Ishikawa (cell line): Measurements from ENCODE around the gene UGT1A8.
"Not testable (repeated sequence)": the region's sequence is repeated elsewhere in the genome, so short reads cannot be mapped to it uniquely, and the experiment has no call there.

Source experiments
- CEBPB ChIP-seq: IDR thresholded peaks from 2 replicates; pipeline ENCODE4 v1.6.1; 2012
- CREB1 ChIP-seq: IDR thresholded peaks from 2 replicates; pipeline ENCODE4 v1.6.1; 2012; ENCODE audit warnings: low read depth
- EGR1 ChIP-seq: IDR thresholded peaks from 2 replicates; pipeline ENCODE4 v1.6.1; 2012
- EP300 ChIP-seq: IDR thresholded peaks from 2 replicates; pipeline ENCODE4 v1.6.1; 2012; ENCODE audit warnings: borderline replicate concordance
- FOXM1 ChIP-seq: IDR thresholded peaks from 2 replicates; pipeline ENCODE4 v1.6.1; 2012; ENCODE audit warnings: low read depth, borderline replicate concordance
- NFIC ChIP-seq: IDR thresholded peaks from 2 replicates; pipeline ENCODE4 v1.6.1; 2012
- RAD21 ChIP-seq: IDR thresholded peaks from 2 replicates; pipeline ENCODE4 v1.6.1; 2012; ENCODE audit warnings: low read depth
- TAF1 ChIP-seq: IDR thresholded peaks from 2 replicates; pipeline ENCODE4 v1.6.1; 2012; ENCODE audit warnings: low read depth, mild to moderate bottlenecking
- TCF12 ChIP-seq: IDR thresholded peaks from 2 replicates; pipeline ENCODE4 v1.6.1; 2012; ENCODE audit warnings: low read depth
- TEAD4 ChIP-seq: IDR thresholded peaks from 2 replicates; pipeline ENCODE4 v1.6.1; 2012
- YY1 ChIP-seq: IDR thresholded peaks from 2 replicates; pipeline ENCODE4 v1.6.1; 2012; ENCODE audit warnings: low read depth
- ZBTB7A ChIP-seq: IDR thresholded peaks from 2 replicates; pipeline ENCODE4 v1.6.1; 2012; ENCODE audit warnings: low read depth
- TF ChIP-seq, protein P1 (sequence below): IDR thresholded peaks from 2 replicates; pipeline ENCODE4 v1.6.1; 2012
- TF ChIP-seq, protein P2 (sequence below): IDR thresholded peaks from 2 replicates; pipeline ENCODE4 v1.6.1; 2012; ENCODE audit warnings: low read depth, mild to moderate bottlenecking
- TF ChIP-seq, protein P3 (sequence below): IDR thresholded peaks from 2 replicates; pipeline ENCODE4 v1.6.1; 2012

UGT1A8 gene

DNA sequence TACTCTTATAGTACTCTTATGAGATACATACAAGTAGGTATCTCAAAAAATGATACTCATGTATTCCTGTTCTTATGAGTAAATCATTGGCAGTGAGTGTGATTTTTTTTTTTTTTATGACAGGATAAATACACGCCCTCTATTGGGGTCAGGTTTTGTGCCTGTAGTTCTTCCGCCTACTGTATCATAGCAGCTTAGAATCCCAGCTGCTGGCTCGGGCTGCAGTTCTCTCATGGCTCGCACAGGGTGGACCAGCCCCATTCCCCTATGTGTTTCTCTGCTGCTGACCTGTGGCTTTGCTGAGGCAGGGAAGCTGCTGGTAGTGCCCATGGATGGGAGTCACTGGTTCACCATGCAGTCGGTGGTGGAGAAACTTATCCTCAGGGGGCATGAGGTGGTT lies at the start of gene UGT1A8:
TSS of gene UGT1A8 (plus strand) at position 158 of the 400 bp plus-strand sequence. CDS start at position 233, 75 bp downstream.
- not testable (repeated sequence) for TF ChIP-seq ZBTB7A, TAF1
- TF ChIP-seq, protein P1, sequence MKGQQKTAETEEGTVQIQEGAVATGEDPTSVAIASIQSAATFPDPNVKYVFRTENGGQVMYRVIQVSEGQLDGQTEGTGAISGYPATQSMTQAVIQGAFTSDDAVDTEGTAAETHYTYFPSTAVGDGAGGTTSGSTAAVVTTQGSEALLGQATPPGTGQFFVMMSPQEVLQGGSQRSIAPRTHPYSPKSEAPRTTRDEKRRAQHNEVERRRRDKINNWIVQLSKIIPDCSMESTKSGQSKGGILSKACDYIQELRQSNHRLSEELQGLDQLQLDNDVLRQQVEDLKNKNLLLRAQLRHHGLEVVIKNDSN = not testable (repeated sequence)

DNA sequence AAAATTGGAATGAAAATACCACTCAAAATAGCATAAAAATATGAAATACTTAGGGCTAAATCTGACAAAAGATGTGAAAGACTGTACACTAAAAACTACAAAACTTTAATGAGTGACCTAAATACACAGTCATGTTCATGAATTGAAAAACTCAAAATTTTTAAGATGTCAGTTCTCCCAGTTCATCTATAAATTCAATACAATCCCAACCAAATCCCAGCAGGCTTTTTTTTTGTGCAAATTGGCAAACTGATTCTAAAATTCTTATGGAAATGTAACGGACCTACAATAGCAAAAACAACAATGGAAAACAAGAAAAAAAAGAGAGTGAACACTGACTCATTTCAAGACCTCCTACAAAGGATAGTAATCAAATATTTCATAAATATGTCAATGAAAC lies 46.4 kb upstream of the UGT1A8 start:
- TF ChIP-seq EGR1 = no peak
- TF ChIP-seq TAF1 = no peak
- no peak for TF ChIP-seq CREB1
- TF ChIP-seq TEAD4 = no peak
- TF ChIP-seq YY1 = no peak
- TF ChIP-seq ZBTB7A = no peak
- TF ChIP-seq, protein P2, sequence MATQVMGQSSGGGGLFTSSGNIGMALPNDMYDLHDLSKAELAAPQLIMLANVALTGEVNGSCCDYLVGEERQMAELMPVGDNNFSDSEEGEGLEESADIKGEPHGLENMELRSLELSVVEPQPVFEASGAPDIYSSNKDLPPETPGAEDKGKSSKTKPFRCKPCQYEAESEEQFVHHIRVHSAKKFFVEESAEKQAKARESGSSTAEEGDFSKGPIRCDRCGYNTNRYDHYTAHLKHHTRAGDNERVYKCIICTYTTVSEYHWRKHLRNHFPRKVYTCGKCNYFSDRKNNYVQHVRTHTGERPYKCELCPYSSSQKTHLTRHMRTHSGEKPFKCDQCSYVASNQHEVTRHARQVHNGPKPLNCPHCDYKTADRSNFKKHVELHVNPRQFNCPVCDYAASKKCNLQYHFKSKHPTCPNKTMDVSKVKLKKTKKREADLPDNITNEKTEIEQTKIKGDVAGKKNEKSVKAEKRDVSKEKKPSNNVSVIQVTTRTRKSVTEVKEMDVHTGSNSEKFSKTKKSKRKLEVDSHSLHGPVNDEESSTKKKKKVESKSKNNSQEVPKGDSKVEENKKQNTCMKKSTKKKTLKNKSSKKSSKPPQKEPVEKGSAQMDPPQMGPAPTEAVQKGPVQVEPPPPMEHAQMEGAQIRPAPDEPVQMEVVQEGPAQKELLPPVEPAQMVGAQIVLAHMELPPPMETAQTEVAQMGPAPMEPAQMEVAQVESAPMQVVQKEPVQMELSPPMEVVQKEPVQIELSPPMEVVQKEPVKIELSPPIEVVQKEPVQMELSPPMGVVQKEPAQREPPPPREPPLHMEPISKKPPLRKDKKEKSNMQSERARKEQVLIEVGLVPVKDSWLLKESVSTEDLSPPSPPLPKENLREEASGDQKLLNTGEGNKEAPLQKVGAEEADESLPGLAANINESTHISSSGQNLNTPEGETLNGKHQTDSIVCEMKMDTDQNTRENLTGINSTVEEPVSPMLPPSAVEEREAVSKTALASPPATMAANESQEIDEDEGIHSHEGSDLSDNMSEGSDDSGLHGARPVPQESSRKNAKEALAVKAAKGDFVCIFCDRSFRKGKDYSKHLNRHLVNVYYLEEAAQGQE = no peak
- TF ChIP-seq EP300 = no peak

DNA sequence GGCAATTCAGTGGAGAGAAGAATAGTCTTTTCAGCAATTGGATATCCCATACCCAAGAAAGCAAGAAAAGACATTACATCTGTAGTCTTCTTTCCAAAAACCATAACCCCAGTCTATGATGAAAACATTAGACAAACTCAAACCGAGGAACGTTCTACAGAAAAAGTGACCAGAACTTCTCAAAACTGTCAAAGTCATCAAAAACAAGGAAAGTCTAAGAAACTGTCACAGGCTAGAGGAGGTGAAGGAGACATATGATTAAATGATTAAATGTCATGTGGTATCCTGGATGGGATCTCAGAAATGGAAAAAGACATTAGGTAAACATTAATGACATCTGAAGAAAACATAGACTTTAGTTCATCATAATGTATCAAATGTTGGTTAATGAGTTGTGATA lies 46.0 kb upstream of the UGT1A8 start:
- TF ChIP-seq, protein P3, sequence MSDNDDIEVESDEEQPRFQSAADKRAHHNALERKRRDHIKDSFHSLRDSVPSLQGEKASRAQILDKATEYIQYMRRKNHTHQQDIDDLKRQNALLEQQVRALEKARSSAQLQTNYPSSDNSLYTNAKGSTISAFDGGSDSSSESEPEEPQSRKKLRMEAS = no peak
- TF ChIP-seq TAF1 = no peak
- TF ChIP-seq TCF12 = no peak
- no peak for TF ChIP-seq FOXM1
- TF ChIP-seq RAD21 = no peak
- TF ChIP-seq EGR1 = no peak
- no peak for TF ChIP-seq EP300
- no peak for TF ChIP-seq CEBPB
- TF ChIP-seq, protein P1 = no peak
- no peak for TF ChIP-seq ZBTB7A
- TF ChIP-seq CREB1 = no peak
- no peak for TF ChIP-seq TEAD4
- TF ChIP-seq, protein P2 = no peak

DNA sequence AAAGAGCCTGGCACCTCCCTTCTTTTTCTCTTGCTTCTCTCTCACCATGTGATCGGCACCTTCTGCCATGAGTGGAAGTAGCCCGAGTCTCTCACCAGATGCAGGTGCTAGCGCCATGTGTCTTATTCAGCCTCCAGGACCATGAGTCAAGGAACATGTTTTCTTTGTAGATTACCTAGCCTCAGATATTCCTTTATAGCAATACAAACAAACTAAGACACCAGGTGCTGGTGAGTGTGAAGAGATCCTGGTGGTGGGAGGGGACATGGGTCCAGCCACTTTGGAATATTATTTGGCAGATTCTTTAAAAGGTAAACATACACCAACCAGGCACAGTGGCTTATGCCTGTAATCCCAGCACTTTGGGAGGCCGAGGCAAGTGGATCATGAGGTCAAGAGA lies 45.0 kb upstream of the UGT1A8 start:
- TF ChIP-seq TAF1 (no peak), FOXM1 (no peak), CEBPB (no peak), NFIC (no peak), TCF12 (no peak), TEAD4 (no peak), YY1 (no peak)
- TF ChIP-seq, protein P2 = no peak
- TF ChIP-seq, protein P3 = no peak

DNA sequence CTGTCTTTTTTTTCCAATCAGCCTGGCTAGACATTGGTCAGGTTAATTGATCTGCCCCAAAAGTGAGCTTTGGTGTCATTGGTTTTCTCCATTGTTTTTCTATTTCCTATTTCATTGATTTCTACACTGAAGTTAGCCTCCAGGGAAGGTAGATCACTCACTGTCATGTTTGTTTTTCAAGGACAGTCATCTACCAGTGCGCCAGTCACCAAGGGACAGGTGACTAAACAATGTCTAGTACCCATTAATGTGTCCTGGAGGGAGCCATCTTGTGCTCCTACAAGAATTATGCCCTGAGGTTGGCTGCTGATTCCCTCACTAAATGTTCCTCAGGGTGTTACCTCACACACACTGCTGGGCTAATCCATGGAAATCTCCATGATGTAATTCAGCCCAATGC lies 33.2 kb upstream of the UGT1A8 start:
- TF ChIP-seq ZBTB7A (no peak), TEAD4 (no peak), RAD21 (no peak), TAF1 (no peak), TCF12 (no peak), YY1 (no peak), CEBPB (no peak), FOXM1 (no peak), CREB1 (no peak), EGR1 (no peak), EP300 (no peak), NFIC (no peak)
- TF ChIP-seq, protein P1 = no peak
- TF ChIP-seq, protein P2 = no peak
- TF ChIP-seq, protein P3 = no peak
